ENCODE data around the gene PTPRM. TPM values are rescaled to one million over a fixed set of nuclear protein-coding genes. Genes with fewer than 3 reads are reported as not detected.

PTPRM gene
- polyA plus RNA-seq, 3 donors, result 0.04 to 2.1 (median 0.66) TPM

DNA sequence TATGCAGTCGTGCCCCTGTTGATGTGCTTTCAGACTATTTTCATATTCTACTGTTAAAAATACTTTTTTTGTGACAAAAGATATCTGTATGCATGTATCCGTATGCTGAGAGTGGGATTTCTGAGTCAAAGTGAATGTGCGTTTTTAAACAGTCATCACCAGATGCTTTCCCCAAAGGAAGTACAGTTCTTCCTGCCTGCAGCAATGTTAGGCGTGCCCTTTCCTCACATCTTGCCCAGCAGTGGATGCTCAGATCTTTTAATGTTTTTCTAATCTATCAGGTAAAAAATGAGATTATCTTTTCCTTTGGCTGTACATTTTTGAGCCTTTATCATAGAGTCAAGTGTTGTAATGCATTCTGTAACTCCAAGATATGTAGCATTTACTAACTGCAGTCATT lies 111.7 kb downstream of the PTPRM start:
- Mint-ChIP-seq H3K27me3 (ENCODE audit: low read depth in 3 of 3) (peaks cover 0 to 2% (median 0%) of the 10 kb centered on the region in 3 donors), H3K9me3 (peaks cover 0 to 2% (median 0%) of the 10 kb centered on the region in 7 donors), H3K27ac (no peak overlapping the region), H3K4me3 (no peak overlapping the region), H3K4me1 (no peaks in the 10 kb centered on the region), H3K36me3 (no peaks in the 10 kb centered on the region)
- no peak overlapping the region for H3K4me2 ChIP-seq (replicated peaks; ENCODE audit: extremely low read depth, low read length, poor library complexity, severe bottlenecking)
- intact Hi-C loops (cut with micrococcal nuclease), result no loop called here
- H3K4me3 ChIP-seq (replicated peaks in 1 of 3; ENCODE audit: low read depth in 2 of 3, low read length in 3 of 3), result no peak overlapping the region
- H2AFZ ChIP-seq (ENCODE audit: insufficient read depth, low read depth, low read length, poor library complexity, severe bottlenecking), result no peak overlapping the region
- no CpG with 5 or more reads among the region's 4 CpGs for WGBS (ENCODE audit: insufficient coverage)
- H3K79me2 ChIP-seq (ENCODE audit: insufficient read depth, low read length), result no peaks in the 10 kb centered on the region
- no peak for DNase-seq
- no peaks in the 10 kb centered on the region for H3K4me1 ChIP-seq (ENCODE audit: control insufficient read depth in 1 of 2, insufficient read depth in 2 of 2, low read length in 2 of 2)
- H3K9me3 ChIP-seq (replicated peaks in 1 of 2; ENCODE audit: control insufficient read depth in 1 of 2, insufficient read depth in 1 of 2, low read length in 2 of 2), result no peaks in the 10 kb centered on the region
- no peak overlapping the region for H3K27ac ChIP-seq (ENCODE audit: low read depth in 1 of 2, low read length in 2 of 2)
- no peaks in the 10 kb centered on the region for H4K20me1 ChIP-seq (ENCODE audit: insufficient read depth, low read length)
- no peaks in the 10 kb centered on the region for H3K27me3 ChIP-seq (ENCODE audit: control insufficient read depth in 2 of 2, insufficient read depth in 2 of 2, low read length in 2 of 2)
- no peak overlapping the region for H3K9ac ChIP-seq (ENCODE audit: insufficient read depth, low read length, poor library complexity, severe bottlenecking)
- TF ChIP-seq CTCF (IDR thresholded peaks at IDR 0.05), result no peak
- H3K36me3 ChIP-seq (replicated peaks in 1 of 2; ENCODE audit: control insufficient read depth in 1 of 2, insufficient read depth in 2 of 2, low read length in 2 of 2), result no peaks in the 10 kb centered on the region

DNA sequence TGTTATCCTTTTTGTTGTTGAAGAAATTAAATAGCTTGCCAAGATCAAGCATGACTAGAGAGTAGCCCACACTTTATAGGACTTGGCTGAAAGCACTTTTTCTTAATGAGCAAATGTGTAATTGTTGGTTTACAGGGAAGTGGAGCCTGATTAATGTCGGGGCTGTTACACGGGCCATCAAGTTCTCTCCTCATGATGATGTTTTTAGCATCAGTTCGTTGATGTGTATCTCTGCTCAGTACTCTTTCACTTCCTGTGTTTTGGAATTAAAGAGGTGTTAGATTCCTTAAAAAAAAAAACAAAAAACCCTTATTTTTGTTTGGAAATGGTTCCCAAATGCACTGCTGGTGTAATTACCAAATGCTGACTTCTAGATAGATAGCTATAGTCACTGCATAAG lies 114.2 kb downstream of the PTPRM start:
- no peak for DNase-seq
- H3K9ac ChIP-seq (ENCODE audit: insufficient read depth, low read length, poor library complexity, severe bottlenecking), result no peak overlapping the region
- H3K4me2 ChIP-seq (replicated peaks; ENCODE audit: extremely low read depth, low read length, poor library complexity, severe bottlenecking), result no peak overlapping the region
- Mint-ChIP-seq H3K9me3 (no peaks in the 10 kb centered on the region), H3K4me3 (no peak overlapping the region), H3K4me1 (no peaks in the 10 kb centered on the region), H3K27me3 (ENCODE audit: low read depth in 3 of 3) (peaks cover 0 to 2% (median 1%) of the 10 kb centered on the region in 3 donors), H3K36me3 (no peaks in the 10 kb centered on the region), H3K27ac (no peak overlapping the region)
- H3K27me3 ChIP-seq (ENCODE audit: control insufficient read depth in 2 of 2, insufficient read depth in 2 of 2, low read length in 2 of 2), result no peaks in the 10 kb centered on the region
- no peak overlapping the region for H2AFZ ChIP-seq (ENCODE audit: insufficient read depth, low read depth, low read length, poor library complexity, severe bottlenecking)
- H3K27ac ChIP-seq (ENCODE audit: low read depth in 1 of 2, low read length in 2 of 2), result no peak overlapping the region
- no peak overlapping the region for H3K4me3 ChIP-seq (replicated peaks in 1 of 3; ENCODE audit: low read depth in 2 of 3, low read length in 3 of 3)
- H4K20me1 ChIP-seq (ENCODE audit: insufficient read depth, low read length), result no peaks in the 10 kb centered on the region
- no peak for TF ChIP-seq CTCF (IDR thresholded peaks at IDR 0.05)
- H3K79me2 ChIP-seq (ENCODE audit: insufficient read depth, low read length), result no peaks in the 10 kb centered on the region
- H3K4me1 ChIP-seq (ENCODE audit: control insufficient read depth in 1 of 2, insufficient read depth in 2 of 2, low read length in 2 of 2), result no peaks in the 10 kb centered on the region
- H3K9me3 ChIP-seq (replicated peaks in 1 of 2; ENCODE audit: control insufficient read depth in 1 of 2, insufficient read depth in 1 of 2, low read length in 2 of 2), result no peaks in the 10 kb centered on the region
- WGBS (ENCODE audit: insufficient coverage), result no CpG with 5 or more reads among the region's 3 CpGs
- intact Hi-C loops (cut with micrococcal nuclease), result no loop called here
- no peaks in the 10 kb centered on the region for H3K36me3 ChIP-seq (replicated peaks in 1 of 2; ENCODE audit: control insufficient read depth in 1 of 2, insufficient read depth in 2 of 2, low read length in 2 of 2)
